NCI-H1048 (cell line): ENCODE results near the gene SPTLC2.
"Not testable (repeated sequence)": the region's sequence is repeated elsewhere in the genome, so short reads cannot be mapped to it uniquely, and the experiment has no call there.

Experiments used
- DNase-seq: peaks from one replicate; lab custom pipeline; 2025; lab: John Stamatoyannopoulos, UW

The SPTLC2 gene

DNA sequence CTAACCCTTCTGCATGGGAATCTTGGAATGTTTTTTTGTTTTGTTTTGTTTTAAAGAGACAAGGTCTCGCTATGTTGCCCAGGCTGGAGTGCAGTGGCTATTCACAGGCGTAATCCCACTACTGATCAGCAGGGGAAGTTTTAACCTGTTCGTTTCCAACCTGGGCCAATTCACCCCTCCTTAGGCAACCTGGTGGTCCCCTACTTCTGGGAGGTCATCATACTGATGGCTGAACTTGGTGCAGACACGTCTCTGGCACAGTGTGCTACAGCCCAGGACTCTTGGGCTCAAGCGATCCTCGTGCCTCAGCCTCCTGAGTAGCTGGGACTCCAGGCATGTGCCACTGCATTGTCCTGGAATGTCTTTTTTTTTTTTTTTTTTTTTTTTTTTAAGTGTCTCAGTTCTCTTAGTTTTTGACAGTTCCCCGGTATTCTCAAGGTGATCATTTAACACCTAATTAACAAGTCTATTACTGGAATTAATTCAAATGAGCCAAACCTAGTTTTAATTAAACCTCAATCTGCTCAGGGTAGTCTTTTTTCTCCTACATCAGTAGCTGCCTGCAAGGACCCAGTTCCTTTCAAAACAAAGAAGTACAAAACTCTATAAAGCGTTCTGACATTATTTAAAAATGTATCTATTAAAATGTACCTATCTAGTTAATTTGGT is 68.8 kb downstream of the SPTLC2 start:
- DNase-seq, result no peak

DNA sequence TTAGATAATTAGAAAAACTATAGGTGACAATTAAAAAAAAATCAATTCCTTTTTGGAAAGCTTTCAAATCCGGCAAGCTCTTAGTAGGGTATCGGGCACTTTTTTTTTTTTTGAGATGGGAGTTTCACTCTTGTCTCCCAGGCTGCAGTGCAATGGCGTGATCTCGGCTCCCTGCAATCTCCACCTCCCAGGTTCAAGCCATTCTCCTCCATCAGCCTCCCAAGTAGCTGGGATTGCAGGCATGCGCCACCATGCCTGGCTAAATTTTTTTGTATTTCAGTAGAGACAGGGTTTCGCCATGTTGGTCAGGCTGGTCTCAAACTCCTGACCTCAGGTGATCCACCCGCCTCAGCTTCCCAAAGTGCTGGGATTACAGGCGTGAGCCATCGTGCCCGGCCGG is 71.3 kb downstream of the SPTLC2 start:
- not testable (repeated sequence) for DNase-seq

DNA sequence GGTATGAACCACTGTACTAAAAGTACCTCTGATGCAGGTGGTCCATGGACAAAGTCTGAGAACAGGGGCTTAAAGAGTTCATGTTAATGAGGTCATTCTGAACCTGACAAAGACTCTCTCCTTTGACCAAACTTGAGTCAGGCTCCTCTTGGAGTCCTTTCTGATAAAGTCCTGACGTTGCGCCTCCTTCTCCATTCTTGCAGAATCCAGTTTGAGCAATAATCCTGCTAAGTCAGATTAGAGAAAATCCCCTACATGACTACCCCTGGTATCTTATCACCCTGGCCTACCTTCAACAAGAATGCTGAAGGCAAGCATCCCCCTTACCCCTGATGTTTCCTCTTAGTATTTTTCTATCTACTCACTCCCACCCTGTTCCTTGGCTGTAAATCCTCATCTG is 71.9 kb downstream of the SPTLC2 start:
- DNase-seq, result no peak

DNA sequence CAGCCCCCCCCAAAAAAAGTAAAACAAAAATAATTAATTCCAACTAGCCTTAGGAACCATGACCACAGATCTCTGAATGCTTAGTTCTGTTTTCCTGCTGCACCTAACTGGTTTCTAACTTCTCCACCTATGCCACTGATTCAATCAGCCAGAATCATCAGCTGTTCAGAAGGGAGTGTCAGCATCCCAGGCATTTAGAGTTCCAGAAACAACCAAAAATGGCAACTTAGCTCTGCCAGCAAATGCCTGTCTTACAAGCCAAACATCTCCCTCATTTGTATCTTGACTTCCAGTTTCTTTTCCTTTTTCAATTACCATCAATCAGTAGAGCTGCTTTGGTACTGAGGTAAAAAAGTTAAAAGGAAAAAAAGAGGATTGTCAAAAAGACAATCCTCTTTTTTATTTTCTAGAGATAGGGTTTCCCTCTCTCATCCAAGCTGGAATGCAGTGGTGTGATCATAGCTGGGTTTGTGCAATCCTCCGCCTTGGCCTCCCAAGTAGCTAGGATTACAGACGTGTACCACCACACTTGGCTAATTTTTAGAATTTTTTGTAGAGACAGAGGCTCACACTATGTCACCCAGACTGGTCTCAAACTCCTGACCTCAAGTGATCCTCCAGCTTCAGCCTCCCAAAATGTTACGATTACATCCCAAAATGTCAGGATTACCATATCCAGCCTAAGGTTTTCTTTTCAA is 72.7 kb downstream of the SPTLC2 start:
- no peak for DNase-seq

DNA sequence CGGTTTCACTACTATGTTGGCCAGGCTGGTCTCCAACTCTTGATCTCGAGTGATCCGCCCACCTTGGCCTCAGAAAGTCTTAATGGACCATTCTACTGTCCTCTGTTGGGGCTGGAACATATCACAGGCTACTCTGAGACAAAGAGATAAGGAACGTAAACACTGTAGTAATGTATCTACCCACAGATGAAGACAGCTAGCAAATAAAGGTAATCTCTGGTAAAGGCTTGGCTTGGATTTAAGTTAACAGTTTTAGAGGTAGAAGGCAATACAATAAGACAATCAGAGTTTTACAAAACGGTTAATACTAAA is 73.2 kb downstream of the SPTLC2 start:
- DNase-seq, result no peak

DNA sequence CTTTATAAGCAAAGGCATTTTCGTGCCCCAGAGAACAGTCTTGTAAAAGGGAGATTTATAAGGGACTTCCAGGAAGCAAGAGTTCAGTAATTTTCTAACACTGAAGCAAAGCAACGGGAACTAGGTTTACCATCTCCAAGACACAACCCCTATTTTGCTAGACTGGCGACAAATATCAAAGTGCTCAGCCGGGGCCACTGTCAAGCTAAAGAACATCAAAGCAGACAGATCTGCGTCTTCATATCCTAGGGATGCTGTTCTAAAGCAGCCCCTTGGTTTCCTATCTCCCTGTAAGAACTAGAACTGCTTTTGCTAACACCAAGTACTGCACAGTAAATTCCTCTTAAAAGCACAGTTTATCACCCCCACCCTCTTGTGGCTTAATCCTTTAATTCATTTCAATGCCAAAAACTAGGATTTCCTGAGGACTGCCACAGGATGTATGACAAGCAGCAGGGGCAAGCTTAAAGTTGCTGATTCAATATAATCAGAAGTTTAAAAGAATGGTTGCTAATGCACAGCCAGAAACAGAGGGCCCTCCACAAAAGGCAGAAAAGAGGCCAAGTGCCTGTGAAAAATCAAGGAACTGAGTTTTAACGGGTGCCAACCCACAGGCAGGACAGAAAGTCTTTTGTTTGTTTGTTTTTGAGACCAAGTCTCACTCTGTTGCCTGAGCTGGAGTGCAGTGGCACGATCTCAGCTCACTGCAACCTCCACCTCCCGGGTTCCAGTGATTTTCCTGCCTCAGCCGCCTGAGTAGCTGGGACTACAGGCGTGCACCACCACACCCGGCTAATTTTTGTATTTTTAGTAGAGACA is 73.8 kb downstream of the SPTLC2 start:
- no peak for DNase-seq

DNA sequence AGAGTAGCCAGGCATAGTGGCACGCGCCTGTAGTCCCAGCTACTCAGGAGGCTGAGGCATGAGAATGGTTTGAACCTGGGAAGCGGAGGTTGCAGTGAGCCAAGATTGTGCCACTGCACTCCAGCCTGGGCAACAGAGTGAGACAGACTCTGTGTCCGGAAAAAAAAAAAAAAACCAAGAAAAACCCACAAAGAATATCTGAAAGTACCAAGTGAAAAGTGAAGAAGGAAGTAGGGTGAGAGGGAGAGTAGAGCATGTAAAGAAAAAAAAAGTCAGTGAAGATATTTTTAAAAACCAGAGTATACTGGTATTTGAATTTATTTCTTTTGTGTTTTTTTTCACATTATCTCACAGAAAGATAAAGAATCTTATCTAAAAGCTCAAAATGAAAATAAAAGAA is 74.5 kb downstream of the SPTLC2 start:
- DNase-seq, result no peak

DNA sequence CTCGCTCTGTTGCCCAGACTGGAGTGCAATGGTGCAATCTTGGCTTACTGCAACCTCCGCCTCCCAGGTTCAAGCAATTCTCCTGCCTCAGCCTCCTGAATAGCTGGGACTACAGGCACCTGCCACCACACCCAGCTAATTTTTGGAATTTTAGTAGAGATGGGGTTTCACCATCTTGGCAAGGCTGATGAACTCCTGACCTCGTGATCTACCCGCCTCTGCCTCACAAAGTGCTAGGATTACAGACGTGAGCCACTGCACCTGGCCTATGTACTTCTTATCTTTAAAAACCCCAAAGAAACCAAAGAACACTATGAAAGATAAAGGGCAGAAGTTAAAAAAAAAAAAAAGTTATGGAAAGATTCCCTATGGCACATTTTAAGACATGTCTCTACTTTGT is 79.5 kb downstream of the SPTLC2 start:
- DNase-seq, result not testable (repeated sequence)

DNA sequence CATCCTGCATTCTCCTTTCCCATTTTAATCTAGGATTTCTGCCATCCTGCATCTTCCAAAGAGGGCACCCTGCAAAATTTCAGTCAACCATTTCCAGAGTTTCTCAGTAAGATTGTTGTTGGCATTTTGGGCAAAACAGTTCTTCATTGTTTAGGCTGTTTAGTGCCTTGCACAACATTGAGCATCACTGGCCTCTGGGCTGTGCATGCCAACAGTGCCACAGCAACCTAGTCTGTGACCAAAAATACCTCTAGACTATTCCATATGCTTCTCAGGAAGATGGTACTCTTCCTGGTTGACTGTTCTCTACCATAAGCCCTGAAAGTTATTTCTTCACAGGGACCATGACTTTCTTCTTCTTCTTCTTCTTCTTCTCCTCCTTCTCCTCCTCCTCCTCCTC is 85.4 kb downstream of the SPTLC2 start:
- DNase-seq, result no peak

DNA sequence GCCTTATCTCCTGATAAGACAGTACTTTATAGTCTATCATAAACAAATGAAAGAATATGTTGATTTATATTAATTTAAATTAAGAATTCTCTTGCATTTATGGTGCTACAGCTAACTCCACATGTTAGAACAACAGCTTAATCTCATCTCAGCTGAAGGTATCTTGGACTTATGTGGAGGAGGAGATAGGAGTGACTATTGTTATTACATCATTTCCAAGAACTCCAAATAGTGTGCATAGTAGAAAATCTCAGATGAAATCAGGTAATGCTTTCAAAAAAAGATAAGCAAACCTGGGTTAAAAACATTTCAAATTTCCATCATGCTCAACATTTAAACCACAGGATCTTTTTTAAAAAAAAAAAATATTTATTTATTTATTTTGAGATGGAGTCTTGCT is 86.5 kb downstream of the SPTLC2 start:
- no peak for DNase-seq

DNA sequence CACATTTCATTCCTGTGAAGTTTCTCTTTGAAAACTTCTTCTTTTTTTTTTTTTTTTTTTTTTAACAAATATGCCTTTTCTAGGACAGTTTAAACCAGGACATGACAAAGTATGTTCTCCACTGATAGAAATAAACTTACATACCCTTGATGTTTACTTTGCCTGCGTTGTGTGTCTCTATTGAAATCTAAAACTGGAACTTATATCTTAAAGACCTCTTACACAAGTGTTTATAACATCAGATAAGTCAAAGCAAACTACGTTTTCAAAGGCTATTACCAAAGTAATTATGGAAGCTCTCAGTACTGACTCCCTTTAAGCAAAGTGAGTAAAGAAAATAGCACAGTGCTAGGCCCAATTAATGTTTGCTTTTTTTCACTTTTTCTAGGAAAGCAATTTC is 87.2 kb downstream of the SPTLC2 start:
- no peak for DNase-seq

DNA sequence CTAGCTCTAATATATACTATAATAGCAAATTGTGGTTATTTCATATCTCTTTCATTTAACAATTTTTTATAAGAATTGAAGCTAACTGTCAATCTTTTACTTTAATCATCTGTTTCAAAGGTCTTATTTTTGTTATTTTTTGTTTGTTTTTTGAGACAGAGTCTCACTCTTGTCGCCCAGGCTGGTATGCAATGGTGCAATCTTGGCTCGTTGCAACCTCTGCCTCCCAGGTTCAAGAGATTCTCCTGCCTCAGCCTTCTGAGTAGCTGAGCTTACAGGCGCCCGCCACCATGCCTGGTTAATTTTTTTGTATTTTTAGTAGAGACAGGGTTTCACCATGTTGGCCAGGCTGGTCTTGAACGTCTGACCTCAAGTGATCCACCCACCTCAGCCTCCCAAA is 87.7 kb downstream of the SPTLC2 start:
- DNase-seq, result not testable (repeated sequence)

DNA sequence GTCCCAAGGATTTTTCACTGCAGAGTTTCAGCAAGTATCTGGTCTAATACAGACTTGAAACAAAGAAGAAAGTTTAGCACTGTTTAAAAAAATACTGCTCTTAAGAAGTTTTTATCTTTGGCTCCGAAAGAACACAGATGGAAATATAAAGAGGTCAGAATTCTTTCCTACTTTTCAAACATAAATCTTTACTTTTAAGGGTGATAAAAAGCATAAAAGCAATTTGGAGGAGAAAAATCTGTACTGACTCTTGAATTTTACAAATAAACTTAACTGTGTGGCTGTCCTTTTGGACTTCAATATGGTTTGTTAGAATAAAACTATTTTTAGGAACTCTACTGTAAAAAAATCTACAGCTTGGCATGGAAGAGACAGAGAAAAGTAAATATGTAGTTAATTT is 90.2 kb downstream of the SPTLC2 start:
- DNase-seq, result no peak

DNA sequence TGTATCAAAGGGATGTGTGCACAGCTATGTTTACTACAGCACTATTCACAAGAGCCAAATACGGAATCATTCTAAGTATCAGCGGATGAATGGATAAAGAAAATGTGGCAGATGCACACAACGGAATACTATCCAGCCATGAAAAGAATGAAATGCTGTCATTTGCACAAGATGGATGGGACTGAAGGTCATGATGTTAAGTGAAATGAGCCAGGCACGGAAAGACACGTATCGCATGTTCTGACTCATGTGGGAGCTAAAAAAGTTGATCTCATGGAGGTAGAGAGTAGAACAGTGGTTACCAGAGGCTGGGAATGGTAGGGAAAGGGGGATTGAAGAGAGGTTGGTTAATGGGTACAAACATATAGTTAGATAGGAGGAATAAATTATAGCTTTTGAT is 91.9 kb downstream of the SPTLC2 start:
- DNase-seq, result no peak

DNA sequence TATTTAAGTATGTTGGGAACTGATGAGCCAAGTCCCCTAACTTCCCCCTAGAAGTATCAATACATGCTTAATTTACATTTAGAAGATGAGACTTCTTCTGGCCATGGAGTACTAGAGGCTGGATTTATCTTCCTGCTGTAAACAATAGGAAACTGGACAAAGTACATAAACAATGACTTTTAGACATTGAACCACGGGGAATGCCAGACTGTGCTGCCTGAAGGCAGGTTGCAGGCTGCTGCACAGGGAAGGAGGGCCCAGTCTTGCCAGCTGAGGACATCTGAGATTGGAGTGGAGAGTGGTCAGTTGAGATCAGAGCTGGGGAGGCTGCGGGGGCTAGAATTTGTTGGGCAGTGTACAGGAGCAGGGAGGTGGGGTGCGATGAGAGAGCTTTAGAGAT is 93.3 kb downstream of the SPTLC2 start:
- DNase-seq, result no peak

DNA sequence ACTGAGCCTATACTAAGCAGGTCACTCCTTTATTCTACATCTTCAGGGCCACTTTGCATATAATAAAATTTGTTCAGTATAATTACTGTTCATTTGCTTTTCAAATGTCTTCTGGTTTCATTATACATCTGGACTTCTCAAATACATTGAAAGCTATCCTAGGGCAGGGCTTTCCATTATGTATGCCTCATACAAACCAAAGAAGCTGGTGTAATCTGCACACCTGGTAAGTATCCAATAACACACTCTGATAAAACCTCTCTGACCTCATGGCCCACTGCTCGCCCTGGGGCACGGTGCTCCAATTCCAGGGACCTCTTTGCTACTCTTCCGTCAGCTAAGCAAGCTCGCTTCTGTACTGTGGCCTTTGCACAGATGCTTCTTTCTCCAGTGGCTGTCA is 95.9 kb downstream of the SPTLC2 start:
- DNase-seq, result no peak

DNA sequence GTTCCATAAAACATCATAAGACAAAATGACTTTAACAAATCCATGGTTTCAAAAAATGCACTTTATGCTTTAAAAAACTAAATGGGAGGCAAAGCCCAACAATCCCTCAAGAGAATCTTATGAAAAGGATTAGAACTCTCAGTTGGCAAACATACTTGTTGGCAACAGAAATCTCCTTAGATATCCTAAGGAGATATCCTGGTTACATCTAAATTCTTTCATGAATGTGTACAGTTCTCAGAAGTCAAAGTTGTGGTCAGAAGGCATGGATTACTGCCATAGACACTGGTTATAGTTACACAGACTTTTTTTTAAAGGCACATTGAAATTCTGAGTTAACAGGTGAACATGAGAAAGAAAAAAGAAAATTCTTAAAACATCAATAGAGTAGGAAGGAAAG is 100.3 kb downstream of the SPTLC2 start:
- no peak for DNase-seq

DNA sequence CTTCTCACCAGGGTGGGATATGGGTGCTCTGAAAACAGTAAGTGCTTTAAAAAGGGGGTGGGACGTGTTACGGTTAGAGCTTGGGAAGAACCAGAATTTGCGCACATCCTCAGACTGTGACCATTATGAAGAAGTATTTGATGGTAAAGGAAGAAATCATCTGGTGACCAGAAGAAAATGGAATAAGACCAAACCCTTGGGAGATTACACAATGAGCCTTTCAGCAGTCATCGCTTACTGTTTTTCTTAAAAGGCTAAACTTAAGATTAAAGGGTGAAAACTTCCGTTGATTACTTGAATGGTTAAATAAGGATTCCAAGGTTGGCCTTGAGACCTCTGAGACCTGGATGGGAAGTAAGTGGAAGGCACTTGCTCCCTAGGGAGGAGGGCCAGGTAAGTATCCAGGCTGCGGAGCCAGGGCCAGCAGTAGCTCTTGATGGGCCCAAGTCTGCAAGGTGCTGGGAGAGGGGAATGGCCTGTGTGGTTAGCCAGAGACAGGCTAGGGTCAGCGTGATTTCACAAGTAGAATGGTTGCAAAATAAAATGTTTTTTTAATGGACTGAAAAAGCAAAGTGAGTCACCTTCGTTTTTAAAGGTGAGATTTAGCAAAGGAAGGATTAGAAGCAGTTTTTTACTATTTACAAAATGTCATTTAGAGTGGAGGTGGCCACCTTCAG is 104.8 kb downstream of the SPTLC2 start:
- no peak for DNase-seq

DNA sequence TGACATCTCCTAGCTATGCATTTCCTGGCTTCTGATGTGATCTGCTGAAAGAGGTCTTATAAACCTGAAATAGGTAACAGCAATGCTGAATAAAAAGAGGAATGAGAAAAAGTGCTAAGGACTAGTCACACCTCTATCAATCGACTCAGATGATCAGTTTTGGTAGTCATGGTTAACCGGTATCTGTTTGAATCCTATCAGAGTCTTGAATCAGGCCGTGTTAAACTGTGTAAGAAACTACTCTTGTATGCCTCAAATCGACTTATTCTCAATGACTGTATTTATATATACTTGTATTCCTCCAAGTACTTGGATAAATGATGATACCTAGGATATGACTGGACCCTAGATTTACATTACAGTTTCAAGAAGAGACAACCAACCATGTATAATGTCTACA is 107.1 kb downstream of the SPTLC2 start:
- no peak for DNase-seq

DNA sequence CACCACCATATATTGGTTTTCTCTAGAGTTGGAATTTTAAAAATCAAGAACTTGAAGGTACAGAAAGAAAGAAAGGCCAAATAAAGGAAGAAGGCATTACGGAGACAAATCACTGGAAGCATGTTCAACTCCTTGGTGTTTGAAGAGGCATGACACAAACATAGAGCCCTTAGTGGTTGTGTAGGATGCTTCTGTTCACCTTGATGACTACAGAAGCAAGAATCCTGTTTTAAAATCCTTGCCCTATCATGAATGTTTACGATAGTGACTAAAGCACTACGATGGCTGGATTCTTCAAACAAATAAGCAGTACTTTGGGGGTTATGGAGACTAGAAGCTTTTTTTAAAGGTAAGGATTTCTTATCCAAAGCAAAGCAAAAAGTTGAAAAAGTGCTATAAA is 107.6 kb downstream of the SPTLC2 start:
- no peak for DNase-seq

DNA sequence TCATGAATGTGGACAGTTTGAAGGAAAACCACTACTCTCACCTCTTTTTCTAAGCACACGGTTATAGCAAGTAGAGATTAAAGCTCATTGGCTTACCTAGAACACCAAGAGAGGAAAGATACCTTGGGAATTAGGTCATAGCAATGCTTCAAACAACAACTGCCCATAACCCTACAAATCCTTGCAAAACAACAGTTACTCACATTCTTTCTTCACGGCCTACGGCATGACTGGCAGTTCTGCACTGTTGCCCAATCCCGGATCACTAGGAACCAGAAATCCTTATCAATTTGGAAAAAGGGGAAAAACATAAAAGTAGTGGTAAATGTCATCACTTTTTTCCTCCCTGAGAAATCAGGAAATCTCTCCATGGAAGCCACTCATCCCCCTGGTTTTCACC is 108.2 kb downstream of the SPTLC2 start:
- no peak for DNase-seq

DNA sequence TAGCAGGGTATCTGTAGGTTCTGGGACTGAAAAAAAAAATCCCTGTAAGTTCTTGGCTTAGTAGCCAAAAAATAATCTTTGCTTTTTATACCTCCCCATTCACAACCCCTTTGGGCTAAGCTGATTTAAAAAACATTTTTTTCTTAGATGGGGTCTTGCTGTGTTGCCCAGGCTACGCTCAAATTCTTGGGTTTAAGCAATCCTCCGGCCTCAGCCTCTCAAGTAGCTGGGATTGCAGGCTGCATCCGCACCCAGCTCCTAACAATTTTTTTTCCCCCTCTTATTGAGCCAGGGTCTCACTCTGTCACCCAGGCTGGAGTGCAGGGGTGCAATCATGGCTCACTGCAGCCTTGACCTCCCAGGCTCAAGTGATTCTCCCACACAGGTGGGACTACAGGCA is 108.7 kb downstream of the SPTLC2 start:
- no peak for DNase-seq

DNA sequence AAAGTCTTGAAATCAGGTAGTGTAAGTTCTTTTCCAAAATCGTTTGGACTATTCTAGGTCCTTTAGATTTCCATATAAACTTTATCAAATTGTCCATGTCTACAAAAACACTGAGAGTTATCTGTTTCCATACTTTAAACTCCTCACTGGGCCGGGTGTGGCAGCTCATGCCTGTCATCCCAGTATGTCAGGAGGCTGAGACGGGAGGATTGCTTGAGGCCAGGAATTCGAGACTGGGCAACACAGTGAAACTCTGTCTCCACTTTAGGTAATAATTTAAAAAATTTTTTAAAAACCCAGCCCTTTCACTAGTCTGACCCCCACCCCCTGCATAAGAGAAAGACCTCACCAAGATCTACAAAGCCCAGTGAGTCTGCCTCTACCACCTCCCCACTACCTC is 111.4 kb downstream of the SPTLC2 start:
- no peak for DNase-seq
